HEK293 (cell line): ENCODE results near the gene CTSE.

ENCODE experiments used
- REPIN1 ChIP-seq: fragments of 450-650 bp; formaldehyde crosslinking; IDR thresholded peaks from 2 replicates; pipeline ENCODE4 v1.5.1; 2017; ENCODE audit warnings: missing biosample characterization, missing genetic modification characterization, low read depth
- ZBTB6 ChIP-seq: fragments of 450-650 bp; formaldehyde crosslinking; IDR thresholded peaks from 2 replicates; pipeline ENCODE4 v1.5.1; 2017; ENCODE audit warnings: missing biosample characterization, missing genetic modification characterization
- ZNF146 ChIP-seq: fragments of 450-650 bp; formaldehyde crosslinking; IDR thresholded peaks from 2 replicates; pipeline ENCODE4 v1.5.1; 2016; ENCODE audit warnings: missing biosample characterization, missing genetic modification characterization
- ZNF174 ChIP-seq: fragments of 450-650 bp; formaldehyde crosslinking; IDR thresholded peaks from 2 replicates; pipeline ENCODE4 v1.5.0; 2017; ENCODE audit warnings: missing biosample characterization, mild to moderate bottlenecking, missing genetic modification characterization
- ZNF311 ChIP-seq: fragments of 450-650 bp; formaldehyde crosslinking; IDR thresholded peaks from 2 replicates; pipeline ENCODE4 v1.5.1; 2017; ENCODE audit warnings: missing biosample characterization, missing genetic modification characterization, borderline replicate concordance
- ZNF398 ChIP-seq: fragments of 450-650 bp; formaldehyde crosslinking; IDR thresholded peaks from 2 replicates; pipeline ENCODE4 v1.5.1; 2017; ENCODE audit warnings: missing biosample characterization, missing genetic modification characterization
- ZNF580 ChIP-seq: fragments of 450-650 bp; formaldehyde crosslinking; IDR thresholded peaks from 2 replicates; pipeline ENCODE4 v1.5.1; 2016; ENCODE audit warnings: missing biosample characterization, missing genetic modification characterization
- TF ChIP-seq, protein P1 (sequence below): fragments of 450-650 bp; formaldehyde crosslinking; IDR thresholded peaks from 2 replicates; pipeline ENCODE4 v1.5.1; 2016; ENCODE audit warnings: missing biosample characterization, missing genetic modification characterization
- TF ChIP-seq, protein P2 (sequence below): fragments of 450-650 bp; formaldehyde crosslinking; IDR thresholded peaks from 2 replicates; pipeline ENCODE4 v1.5.1; 2016; ENCODE audit warnings: missing biosample characterization, missing genetic modification characterization
- TF ChIP-seq, protein P3 (sequence below): fragments of 450-650 bp; formaldehyde crosslinking; IDR thresholded peaks from 2 replicates; pipeline ENCODE4 v1.5.1; 2016; ENCODE audit warnings: missing biosample characterization, missing genetic modification characterization, low read depth

DNA sequence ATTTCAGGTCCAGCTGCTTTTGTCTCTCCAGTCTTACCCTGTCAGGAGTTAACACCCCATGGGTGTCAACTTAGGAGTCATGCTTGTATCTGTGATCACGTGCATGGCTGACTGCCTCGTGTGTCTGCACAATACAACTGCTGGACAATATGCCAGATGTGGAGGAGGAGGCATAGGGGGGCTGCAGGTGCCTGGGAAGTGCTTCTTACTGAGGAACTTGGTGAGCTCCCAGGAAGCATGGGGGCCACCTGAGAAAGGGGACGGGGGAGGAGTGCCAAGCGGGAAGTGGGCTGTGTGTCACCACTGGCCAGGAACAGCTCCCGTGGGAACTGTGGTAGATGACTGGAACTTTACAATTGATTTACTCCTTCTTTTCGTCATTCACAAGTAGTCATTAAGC, 38.8 kb upstream of the CTSE start:
- TF ChIP-seq, protein P1, sequence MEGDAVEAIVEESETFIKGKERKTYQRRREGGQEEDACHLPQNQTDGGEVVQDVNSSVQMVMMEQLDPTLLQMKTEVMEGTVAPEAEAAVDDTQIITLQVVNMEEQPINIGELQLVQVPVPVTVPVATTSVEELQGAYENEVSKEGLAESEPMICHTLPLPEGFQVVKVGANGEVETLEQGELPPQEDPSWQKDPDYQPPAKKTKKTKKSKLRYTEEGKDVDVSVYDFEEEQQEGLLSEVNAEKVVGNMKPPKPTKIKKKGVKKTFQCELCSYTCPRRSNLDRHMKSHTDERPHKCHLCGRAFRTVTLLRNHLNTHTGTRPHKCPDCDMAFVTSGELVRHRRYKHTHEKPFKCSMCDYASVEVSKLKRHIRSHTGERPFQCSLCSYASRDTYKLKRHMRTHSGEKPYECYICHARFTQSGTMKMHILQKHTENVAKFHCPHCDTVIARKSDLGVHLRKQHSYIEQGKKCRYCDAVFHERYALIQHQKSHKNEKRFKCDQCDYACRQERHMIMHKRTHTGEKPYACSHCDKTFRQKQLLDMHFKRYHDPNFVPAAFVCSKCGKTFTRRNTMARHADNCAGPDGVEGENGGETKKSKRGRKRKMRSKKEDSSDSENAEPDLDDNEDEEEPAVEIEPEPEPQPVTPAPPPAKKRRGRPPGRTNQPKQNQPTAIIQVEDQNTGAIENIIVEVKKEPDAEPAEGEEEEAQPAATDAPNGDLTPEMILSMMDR (tag by site-specific recombination), result no peak
- TF ChIP-seq ZNF311 (no peak), ZBTB6 (tag by site-specific recombination) (no peak), ZNF398 (tag by site-specific recombination) (no peak), ZNF146 (tag by site-specific recombination) (no peak), ZNF580 (no peak), ZNF174 (tag by site-specific recombination) (no peak), REPIN1 (no peak)
- TF ChIP-seq, protein P2, sequence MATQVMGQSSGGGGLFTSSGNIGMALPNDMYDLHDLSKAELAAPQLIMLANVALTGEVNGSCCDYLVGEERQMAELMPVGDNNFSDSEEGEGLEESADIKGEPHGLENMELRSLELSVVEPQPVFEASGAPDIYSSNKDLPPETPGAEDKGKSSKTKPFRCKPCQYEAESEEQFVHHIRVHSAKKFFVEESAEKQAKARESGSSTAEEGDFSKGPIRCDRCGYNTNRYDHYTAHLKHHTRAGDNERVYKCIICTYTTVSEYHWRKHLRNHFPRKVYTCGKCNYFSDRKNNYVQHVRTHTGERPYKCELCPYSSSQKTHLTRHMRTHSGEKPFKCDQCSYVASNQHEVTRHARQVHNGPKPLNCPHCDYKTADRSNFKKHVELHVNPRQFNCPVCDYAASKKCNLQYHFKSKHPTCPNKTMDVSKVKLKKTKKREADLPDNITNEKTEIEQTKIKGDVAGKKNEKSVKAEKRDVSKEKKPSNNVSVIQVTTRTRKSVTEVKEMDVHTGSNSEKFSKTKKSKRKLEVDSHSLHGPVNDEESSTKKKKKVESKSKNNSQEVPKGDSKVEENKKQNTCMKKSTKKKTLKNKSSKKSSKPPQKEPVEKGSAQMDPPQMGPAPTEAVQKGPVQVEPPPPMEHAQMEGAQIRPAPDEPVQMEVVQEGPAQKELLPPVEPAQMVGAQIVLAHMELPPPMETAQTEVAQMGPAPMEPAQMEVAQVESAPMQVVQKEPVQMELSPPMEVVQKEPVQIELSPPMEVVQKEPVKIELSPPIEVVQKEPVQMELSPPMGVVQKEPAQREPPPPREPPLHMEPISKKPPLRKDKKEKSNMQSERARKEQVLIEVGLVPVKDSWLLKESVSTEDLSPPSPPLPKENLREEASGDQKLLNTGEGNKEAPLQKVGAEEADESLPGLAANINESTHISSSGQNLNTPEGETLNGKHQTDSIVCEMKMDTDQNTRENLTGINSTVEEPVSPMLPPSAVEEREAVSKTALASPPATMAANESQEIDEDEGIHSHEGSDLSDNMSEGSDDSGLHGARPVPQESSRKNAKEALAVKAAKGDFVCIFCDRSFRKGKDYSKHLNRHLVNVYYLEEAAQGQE (tag by site-specific recombination), result no peak
- TF ChIP-seq, protein P3, sequence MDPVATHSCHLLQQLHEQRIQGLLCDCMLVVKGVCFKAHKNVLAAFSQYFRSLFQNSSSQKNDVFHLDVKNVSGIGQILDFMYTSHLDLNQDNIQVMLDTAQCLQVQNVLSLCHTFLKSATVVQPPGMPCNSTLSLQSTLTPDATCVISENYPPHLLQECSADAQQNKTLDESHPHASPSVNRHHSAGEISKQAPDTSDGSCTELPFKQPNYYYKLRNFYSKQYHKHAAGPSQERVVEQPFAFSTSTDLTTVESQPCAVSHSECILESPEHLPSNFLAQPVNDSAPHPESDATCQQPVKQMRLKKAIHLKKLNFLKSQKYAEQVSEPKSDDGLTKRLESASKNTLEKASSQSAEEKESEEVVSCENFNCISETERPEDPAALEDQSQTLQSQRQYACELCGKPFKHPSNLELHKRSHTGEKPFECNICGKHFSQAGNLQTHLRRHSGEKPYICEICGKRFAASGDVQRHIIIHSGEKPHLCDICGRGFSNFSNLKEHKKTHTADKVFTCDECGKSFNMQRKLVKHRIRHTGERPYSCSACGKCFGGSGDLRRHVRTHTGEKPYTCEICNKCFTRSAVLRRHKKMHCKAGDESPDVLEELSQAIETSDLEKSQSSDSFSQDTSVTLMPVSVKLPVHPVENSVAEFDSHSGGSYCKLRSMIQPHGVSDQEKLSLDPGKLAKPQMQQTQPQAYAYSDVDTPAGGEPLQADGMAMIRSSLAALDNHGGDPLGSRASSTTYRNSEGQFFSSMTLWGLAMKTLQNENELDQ, result no peak
